GM21390 (cell line): Measurements from ENCODE around the gene AMFR.

Source experiments
- ATAC-seq: cut with Tn5 transposase; IDR thresholded peaks from one replicate; pipeline ENCODE4 v1.9.1; 2021; ENCODE audit not compliant: unreplicated experiment

AMFR gene

DNA sequence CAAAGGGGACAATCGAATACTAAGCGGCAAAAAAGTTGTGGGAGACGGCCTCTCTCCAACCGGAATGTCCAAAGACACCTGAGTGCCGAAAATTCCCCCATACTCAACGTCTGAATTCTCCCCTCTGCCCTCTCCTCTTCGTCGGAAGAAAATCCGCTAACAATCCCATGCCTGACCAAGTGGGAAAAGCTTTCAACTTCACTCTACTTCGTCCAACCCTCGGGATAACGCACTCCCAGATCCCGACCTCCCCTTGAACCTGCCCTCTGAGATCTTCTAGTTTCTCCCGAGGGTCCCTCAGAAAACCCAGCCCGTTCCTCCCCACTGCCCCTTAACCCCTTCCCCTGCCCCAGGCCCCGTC, 961 bp downstream of the AMFR start:
- no peak for ATAC-seq

DNA sequence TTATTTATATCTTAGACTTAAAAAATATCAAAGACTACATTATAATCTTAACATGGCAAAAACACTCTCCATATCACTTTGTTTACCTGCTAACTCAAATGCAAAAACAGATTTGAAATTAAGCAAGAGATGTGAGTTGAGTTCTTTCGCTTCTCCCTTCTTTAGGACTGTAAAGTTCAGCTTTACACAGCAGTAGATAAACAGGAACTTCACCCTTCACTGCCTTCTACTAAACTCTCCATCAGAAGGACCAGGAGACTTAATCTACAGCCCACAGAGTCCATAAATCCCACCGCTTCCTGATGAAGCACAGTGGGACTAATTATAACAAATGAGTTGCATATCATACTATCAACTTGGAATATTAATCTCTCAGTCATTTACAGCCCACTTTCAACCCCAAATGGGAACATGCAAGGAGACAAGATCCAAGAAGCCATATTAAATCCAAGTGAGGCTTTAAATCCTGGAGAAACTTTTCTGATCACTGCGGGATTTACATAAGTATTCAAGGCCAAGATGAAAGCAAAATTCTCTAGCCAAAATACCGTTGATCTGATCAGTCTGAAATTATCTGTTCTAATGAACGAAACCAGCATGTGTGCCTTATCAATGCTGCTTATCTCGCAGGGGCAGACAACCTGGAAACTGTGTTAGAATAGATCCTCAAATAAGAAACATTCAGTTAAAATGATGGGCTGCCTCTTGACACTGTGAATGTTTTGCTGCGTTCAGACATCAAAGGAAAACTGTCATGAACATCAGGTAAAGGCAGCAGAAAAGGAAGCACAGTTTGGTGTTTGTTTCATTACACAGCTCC, 1.6 kb downstream of the AMFR start:
- ATAC-seq = no peak

- no peak for ATAC-seq
Observed at GRCh38 chr16:56422896-56423441, 2.4 kb downstream of the AMFR start.

DNA sequence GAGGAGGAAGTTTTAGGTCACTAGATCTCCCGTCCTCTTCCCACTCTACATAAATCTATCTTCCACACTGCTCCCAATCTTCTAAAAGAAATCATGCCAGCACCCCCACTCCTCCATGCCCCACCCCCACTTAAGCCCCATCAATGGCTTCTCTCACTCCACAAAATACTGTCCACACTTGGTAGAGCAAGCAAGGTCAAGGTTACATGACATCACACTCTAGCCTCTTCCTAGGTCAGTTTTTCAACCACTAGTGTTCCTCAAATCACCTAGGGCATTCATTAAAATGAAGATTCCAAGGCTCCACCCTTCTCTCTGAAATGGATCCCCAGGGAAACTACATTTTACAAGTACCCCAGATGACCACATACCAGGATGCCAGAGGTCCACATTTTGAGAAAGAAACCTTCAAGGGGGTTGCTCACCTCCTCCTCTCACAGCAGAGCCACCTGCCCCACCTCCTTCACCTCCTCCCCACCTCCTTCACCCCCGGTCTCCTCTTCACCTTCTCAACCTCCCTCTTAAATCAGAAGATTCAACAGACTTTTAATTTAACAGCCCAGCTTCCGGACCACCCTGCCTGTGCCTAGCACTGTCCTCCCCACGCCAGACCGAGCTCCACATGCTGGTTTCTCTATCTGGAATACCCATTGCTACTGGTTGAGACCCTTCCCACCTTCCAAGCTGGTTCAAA, 3.2 kb downstream of the AMFR start:
- no peak for ATAC-seq

GRCh38 chr16:56421313-56421712, 4.0 kb downstream of the AMFR start:
- no peak for ATAC-seq

GRCh38 chr16:56420613-56421012, 4.7 kb downstream of the AMFR start:
- ATAC-seq = no peak

GRCh38 chr16:56419740-56420548, 5.4 kb downstream of the AMFR start:
- no peak for ATAC-seq

DNA sequence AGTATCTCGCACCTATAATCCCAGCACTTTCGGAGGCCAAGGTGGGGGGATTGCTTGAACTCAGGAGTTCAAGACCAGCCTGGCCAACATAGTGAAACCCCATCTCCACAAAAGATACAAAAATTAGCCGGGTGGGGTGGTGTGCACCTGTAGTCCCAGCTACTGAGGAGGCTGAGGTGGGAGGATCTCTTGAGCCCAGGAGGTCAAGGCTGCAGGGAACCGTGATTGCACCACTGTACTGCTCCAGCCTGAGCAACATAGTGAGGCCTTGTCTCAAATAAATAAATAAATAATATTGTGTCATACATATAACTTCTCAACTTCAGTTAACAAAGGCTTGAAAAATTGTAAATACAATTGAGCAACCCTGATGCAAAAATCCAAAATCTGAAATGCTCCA, 8.2 kb downstream of the AMFR start:
- no peak for ATAC-seq

DNA sequence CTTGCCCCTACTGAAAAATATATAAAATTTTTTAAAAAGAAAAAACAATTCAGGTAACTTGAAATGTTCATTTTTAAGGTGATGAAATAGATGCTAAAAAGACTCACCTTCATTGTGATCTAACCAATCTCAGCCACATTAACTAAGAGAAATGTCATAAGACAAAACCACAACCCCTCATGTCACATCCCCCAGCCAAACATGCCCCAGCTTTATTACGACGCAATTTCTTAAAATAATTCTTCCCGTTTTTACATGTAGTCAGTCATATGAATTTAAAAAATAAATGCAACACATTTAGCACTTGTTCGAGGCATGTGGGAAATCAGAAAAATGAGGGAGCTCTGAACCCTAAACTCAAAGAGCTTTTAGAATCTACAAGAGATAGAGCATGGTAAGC, 9.5 kb downstream of the AMFR start:
- ATAC-seq = no peak

DNA sequence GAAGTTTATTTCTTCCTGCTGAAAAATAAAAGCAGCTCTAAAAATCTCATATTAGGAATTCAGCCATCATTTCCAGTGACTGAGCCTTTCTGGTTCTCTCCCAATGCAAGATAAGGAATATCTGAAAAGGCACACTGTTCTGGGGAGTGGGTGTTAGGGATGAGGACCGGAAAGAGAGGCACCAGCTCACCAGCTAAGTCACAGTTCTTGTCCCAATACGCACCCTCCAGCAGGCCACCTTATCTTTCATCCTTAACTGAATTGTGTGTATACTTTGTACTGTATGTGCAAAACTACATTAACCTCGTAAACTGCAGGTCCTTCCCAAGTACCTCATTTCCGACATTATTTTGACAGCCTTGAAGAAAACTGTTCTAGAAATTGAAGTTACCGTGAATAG, 11.0 kb downstream of the AMFR start:
- ATAC-seq = no peak

- no peak for ATAC-seq
Observed at GRCh38 chr16:56413381-56413780, 12.0 kb downstream of the AMFR start.

DNA sequence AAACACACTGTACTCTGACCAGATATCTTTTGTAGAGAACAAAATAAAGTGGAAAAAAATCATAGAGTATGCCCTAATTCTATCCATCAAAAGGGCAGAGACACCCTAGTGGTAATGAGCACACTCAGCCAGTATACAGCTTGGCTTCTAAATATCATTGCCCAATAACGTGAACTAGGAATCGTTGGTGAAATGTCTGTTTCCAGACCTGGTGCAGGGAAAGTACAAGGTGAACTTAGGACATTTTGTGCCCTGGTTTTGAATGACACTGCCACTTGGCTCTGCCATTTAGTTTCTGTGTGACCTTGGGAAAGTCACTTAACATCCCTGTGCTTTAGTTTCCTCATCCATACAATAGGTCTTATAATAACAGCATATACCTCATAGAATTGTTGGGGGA, 13.7 kb downstream of the AMFR start:
- no peak for ATAC-seq

DNA sequence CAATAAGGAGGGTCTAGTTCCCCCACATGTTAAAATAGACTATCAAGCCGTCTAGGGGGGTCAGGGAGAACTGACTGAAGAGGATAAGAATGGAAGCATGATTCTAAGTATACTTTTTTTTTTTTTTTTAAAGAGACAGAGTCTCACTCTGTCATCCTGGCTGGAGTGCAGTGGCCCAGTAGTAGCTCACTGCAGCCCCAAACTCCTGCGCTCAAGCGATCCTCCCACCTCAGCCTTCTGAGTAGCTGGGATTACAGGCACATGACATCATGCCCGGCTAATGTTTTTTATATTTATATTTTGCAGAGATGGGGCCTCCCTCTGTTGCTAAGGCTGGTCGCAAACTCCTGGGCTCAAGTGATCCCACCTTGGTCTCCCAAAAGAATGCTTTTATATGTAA, 14.2 kb downstream of the AMFR start:
- ATAC-seq = no peak

GRCh38 chr16:56409195-56409594, 16.1 kb downstream of the AMFR start:
- no peak for ATAC-seq

DNA sequence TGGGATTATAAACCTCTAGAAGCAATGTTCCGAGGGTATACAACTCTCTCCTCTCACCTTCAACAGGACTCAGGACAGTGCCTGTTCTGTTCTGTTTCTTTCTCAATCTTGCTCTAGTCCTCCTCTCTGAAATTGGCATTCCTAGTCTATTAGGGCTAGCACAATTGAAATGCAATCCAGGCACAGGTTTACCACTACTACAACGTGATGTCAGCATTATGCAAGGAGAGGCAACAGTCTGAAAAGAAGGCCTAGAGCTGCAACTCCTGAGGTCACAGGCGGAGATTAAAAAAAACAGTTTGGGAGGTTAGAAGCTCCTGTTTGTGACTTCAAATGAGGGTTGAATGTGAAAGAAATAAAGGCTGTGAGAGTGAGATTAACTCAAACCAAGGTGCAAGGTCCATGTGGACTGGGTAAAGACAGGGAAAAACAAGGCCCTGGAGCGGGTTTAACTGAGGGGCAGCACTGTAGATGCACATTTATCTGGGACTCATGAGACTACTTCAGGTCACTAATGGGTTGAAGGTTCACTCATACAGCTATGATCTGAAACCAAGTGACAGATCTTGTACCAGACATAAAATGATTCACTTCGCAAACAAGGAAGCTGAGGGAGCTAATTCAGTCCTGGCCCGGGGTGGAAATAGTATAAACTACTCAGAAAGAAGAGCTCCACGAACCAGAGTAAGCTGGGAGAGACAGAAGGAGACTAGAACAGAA, 16.8 kb downstream of the AMFR start:
- ATAC-seq = no peak

- ATAC-seq = no peak
Observed at GRCh38 chr16:56405977-56406672, 19.2 kb downstream of the AMFR start.

DNA sequence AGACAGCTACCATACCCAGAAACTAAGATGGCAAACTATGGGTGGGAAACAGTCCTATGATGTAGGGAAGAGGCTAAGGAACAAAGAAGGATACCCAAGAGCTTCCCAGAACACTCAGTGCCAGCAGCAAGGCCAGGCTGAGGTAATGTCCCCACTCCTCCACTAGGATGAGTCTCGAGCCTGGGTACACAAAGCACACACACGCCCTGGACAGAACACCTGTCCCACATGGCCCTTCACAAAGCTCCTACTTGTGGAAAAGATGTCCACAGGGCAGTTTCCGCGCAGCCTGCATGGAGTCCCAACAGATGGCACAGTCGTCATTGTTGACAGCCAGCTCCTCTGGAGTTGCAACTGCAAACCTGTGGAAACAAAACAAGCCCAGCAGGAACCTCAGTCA, 23.9 kb downstream of the AMFR start:
- no peak for ATAC-seq

DNA sequence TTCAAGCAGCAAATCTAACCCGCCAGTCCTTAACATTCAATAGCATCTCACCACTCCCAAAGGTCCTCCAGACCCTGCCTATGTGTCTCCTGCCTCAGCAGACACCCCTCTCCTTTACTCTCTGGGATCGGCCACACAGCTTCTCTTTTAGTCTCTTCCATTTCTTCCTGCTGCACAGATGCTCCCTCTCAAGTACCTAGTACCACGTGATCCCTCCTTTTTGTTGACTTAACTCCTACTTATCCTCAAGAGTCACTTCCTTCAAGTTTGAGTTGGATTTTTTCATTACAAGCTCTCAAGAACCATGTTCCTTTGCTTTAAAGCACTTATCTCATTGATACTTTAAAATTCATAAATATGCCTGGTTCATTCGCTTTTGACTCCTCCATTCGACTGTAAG, 24.9 kb downstream of the AMFR start:
- no peak for ATAC-seq

DNA sequence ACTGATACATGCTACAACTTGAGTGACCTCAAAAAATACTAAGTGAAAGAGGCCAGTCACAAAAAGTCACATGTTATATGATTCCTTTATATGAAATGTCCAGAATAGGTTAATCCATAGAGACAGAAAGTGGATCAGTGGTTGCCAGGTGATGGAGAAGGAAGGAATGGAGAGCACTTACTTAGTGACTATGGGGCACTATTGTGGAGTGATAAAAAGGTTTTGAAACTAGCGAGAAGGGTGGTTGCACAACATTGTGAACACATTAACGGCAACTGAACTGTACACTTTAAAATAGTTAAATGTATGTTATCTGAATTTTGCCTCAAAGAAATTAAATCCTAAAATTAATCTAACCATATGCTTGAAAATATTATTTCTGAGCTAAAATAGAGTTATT, 25.9 kb downstream of the AMFR start:
- no peak for ATAC-seq

DNA sequence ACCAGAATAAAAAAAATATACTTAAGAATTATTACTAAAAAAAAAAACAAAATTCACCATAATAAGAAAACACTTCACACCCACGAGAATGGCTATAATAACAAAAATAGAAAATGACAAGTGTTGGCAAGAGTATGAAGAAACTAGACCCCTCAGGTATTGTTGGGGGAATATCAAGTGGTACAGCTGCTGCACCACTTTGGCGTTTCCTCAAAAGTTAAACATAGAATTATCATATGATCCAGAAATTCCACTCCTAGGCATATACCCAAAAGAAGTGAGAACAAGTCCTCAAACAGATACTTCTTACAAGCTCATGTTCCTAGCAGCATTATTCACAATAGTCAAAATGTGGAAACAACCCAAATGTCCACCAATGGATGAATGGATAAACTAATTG, 26.3 kb downstream of the AMFR start:
- ATAC-seq = no peak
